SIG-M5 (cell line): ENCODE results near the gene RALGAPA1.
"Not testable (repeated sequence)": the region's sequence is repeated elsewhere in the genome, so short reads cannot be mapped to it uniquely, and the experiment has no call there.

ENCODE experiments used
- DNase-seq: peaks from one replicate; lab custom pipeline; 2025; lab: John Stamatoyannopoulos, UW

The RALGAPA1 gene

DNA sequence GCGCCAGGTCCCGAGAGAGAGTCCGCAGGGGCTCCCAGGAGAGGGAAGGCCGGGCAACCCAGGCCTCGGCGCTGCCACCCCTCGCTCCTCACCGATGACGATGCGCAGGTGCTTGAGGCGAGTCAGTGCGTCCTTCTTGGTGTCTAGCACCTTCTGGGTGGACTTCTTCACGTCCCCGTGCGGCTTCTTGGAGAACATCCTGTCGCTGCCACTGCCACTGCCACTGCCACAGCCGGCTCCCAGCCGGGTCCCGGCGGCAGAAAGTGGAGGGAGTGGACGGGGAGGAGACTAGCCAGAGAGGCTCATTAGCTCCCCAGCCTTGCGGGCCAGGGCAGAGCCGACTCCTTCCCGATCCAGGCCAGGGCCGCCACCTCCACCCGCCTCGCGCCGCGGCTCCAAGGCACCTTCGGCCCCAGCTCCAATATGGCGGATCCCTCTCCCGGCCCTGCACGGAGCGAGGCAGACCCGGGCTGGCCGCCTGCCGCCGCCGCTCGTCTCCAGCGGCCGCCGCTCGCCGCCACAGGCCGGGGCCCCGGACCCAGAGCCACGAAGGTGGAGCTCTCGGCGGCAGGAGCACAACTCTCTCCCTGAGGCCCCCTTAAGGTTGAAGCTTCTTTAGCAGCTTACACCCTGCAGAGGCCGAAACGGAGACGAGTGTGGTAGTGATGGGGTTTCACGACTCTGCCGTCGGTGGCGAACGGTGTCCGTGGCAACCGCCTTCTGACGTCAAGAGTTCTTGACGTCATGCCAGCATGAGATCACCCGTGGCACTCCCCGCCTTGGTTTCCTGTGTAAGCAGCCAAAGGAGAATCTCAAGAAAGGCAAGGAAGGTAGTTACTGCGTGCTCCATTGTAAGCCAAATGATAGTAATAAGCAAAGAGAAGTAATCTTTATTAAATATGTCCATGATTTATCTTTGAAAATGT is at the start of gene RALGAPA1:
TSS of gene RALGAPA1 (minus strand) at position 658 of the 926 bp plus-strand sequence. CDS start at position 198, 460 bp downstream.
- peak; percentile 71 for DNase-seq

DNA sequence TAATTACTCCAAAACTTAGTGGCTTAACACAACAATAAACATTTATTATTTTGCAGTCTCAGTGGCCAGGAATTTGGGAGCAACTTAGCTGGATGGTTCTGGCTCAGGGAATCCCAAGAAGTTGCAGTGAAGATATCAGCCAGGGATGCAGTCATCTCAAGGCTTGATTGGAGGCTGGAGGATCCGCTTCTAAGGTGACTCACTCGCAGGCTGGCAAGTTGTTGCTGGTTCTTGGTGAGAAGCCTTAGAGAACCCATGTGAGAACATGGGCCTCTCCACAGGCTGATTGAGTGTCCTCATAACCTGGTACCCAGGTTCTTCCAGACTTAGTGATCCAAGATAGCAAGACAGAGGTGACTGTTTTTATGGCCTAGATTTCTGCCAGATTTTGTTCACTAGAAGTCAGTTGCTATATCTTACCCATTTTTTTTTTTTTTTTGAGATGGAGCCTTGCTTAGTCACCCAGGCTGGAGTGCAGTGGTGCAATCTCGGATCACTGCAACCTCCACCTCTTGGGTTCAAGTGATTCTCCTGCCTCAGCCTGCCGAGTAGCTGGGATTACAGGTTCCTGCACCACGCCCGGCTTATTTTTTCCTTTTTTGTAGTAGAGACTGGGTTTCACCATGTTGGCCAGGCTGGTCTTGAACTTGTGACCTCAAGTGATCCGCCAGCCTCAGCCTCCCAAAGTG is 49.6 kb upstream of the RALGAPA1 start:
- DNase-seq, result no peak

DNA sequence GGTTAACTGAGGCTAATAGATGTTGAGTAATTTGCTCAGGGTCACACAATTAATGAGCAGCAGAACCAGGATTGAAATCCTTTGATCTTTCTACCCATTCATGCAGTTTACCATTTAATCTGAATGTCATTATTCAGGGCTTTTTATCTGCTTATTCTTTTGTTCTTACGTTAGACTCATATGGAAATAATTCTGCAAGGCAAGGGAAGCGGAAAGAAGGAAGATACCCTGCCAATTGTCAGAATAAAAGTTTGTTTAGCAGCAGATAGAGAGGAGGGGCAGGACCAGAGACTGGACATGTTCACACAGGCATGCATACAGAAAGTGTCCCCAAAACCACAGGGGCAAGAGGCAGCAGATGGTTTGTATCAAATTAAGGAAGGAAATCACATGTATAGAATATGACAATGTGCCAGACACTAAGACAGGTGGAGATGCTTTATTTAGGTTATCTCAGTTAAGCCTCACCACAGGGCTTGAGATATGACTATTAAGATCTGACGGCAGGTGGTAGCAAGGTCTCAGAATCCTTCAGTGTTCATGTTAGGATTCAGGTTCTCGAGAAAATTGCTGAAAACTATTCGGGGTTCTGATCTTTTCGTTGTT is 46.9 kb upstream of the RALGAPA1 start:
- no peak for DNase-seq

- no peak for DNase-seq
Measured at GRCh38 chr14:35854696-35855270, 45.7 kb upstream of the RALGAPA1 start.

GRCh38 chr14:35853225-35853624 is 44.1 kb upstream of the RALGAPA1 start:
- DNase-seq, result no peak

DNA sequence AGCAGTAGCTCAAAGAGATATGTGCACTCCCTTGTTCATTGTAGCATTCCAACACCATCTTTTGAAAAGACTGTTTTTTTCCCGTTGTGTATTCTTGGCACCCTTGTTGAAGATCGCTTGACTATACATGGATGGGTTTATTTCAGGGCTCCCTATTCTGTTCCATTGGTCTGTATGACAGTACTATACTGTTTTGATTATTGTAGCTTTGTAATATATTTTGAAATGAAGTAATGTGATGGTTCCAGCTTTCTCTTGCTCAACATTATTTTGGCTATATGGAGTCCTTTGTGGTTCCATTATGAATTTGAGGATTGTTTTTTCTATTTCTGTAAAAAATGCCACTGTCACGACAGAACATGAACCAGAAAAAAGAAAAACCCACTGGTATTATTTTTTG is 42.7 kb upstream of the RALGAPA1 start:
- DNase-seq, result no peak

DNA sequence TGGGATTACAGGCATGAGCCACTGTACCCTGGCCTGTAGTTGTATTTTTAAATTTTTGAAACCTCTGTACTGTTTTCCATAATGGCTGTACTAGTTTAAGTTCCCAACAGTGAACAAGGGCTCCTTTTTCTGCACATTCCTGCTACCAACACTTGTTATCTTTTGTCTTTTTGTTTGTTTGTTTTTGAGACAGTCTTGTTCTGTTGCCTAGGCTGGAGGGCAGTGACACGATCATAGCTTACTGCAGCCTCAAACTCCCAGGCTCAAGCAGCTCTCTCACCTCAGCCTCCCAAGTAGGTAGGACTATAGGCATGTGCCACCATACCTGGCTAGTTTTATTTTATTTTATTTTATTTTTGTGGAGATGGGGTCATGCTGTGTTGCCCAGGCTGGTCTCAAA is 40.0 kb upstream of the RALGAPA1 start:
- no peak for DNase-seq

- no peak for DNase-seq
Measured at GRCh38 chr14:35847636-35848035, 38.5 kb upstream of the RALGAPA1 start.

GRCh38 chr14:35844494-35844893 is 35.4 kb upstream of the RALGAPA1 start:
- no peak for DNase-seq

- DNase-seq, result not testable (repeated sequence)
Measured at GRCh38 chr14:35842245-35842644, 33.1 kb upstream of the RALGAPA1 start.

GRCh38 chr14:35841704-35842103 is 32.6 kb upstream of the RALGAPA1 start:
- DNase-seq, result not testable (repeated sequence)

DNA sequence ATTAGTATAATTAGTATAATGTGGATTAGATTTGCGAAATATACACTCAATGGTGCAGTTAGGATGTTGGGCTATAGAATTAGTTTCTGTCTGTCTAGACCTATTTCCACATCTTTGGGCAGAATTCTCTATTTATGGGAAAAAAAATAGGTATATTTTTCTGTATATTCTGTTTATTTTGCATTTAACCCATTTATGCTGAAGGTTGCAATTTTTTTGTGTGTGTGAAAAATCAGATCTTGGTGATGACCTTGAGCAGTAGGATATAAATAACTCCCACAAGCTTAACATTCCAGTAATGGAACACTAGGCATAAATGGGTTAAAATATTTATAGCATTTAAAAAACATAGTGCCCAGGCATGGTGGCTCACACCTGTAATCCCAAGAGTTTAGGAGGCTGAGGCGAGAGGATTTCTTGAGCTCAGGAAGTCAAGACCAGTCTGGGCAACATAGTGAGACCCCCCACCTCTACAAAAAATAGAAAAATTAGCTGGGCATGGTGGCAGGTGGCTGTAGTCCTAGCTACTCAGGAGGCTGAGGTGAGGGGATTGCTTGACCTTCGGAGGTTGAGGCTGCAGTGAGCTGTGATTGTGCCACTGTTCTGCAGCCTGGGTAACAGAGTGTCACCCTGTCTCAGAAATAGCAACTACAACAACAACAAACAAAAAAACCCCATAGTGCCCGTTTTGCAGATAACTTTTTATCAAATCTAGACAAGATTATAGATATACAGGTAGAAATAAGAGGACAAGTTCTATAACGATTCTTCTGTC is 26.3 kb upstream of the RALGAPA1 start:
- no peak for DNase-seq

GRCh38 chr14:35829449-35829848 is 20.4 kb upstream of the RALGAPA1 start:
- no peak for DNase-seq

DNA sequence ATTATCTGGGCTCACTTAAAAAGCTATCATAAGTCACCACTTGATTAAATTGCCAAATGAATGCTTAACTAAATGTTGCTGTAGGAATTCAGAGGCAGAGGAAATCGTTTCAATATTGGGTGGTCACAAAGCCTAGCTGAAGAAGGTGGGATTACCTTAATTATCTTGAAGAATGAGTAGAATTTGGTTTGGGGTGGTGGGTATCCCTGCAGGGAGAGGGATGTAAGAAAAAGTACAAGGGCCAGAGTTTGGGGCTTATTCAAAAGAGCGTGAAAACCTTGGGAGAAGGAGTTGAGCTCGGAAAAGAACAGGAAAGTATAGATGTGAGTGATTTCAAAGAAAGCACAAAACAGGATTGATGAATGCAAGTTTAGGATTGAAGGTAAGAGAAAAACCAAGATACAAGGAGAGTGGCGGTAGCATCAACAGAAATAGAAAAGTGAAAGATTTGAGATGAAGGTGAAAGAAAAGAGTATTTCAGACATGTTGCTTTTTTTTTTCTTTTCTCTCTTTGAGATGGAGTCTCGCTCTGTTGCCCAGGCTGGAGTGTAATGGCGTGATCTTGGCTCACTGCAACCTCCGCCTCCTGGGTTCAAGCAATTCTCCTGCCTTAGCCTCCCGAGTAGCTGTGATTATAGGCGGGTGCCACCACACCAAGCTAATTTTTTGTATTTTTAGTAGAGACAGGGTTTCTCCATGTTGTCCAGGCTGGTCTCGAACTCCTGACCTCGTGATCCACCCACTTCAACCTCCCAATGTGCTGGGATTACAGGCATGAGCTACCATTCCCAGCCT is 18.8 kb upstream of the RALGAPA1 start:
- DNase-seq, result no peak

DNA sequence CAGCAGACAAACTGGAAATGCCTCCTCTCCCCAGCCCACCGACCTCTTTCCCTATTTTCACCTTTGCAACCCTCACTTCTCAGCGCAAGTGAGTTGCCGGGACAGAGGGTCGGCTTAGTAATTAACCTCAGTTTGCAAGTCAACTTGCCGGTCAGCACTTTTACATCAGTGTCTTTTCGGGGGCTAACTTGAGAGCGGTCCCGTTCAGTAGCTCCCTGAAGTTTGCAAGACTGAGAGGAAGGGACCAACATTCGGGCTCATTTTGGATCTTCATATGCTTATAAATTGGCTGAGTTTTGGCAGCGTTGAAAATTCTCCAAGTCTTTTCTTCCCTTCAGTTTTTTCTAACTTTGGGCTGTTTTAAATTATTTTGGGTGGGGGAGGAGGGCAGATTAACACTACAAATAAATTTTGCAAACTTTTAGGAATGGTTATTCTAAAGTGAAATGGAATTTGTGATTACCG is 17.9 kb upstream of the RALGAPA1 start:
- DNase-seq, result no peak

GRCh38 chr14:35826218-35826951 is 17.3 kb upstream of the RALGAPA1 start, which contains the start of gene BRMS1L:
TSS of gene BRMS1L (plus strand) at chr14:35826338. CDS start at chr14:35826517, 179 bp downstream.
- peak; percentile 93 for DNase-seq

DNA sequence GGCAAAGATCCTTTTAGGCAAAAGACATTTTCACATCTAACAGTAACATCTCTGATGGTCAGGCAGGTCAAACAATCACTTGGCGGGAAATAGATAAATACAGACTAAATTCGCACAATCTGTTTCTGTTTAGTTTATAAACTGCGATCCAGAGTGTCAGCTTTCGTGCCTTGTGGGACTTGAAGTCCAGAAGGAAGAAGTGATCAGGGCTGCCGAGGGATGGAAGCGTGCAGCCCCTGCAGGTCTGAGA is 16.8 kb upstream of the RALGAPA1 start:
- no peak for DNase-seq

DNA sequence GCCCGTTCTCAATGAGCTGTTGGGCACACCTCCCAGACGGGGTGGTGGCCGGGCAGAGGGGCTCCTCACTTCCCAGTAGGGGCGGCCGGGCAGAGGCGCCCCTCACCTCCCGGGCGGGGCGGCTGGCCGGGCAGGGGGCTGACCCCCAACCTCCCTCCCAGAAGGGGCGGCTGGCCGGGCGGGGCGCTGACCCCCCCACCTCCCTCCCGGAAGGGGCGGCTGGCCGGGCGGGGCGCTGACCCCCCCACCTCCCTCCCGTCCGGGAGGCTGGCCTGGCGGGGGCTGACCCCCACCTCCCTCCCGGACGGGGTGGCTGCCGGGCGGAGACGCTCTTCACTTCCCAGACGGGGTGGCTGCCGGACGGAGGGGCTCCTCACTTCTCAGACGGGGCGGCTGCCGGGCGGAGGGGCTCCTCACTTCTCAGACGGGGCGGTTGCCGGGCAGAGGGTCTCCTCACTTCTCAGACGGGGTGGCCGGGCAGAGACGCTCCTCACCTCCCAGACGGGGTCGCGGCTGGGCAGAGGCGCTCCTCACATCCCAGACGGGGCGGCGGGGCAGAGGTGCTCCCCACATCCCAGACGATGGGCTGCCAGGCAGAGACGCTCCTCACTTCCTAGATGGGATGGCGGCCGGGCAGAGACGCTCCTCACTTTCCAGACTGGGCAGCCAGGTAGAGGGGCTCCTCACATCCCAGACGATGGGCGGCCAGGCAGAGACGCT is 15.5 kb upstream of the RALGAPA1 start:
- not testable (repeated sequence) for DNase-seq

GRCh38 chr14:35822501-35822900 is 13.4 kb upstream of the RALGAPA1 start:
- no peak for DNase-seq
